K562 (cell line): Measurements from ENCODE around the gene MCEMP1. TPM values are rescaled to one million over a fixed set of nuclear protein-coding genes. Genes with fewer than 3 reads are reported as not detected.

Experiments used
- ATF1 ChIP-seq, 2 experiments: fragments of 450-650 bp in 1 of 2; IDR thresholded peaks; 2 replicates each; pipeline ENCODE4 v1.6.1; 2016; ENCODE audit warnings: missing compliant biosample characterization in 1 of 2, missing genetic modification characterization in 1 of 2
- CBFB ChIP-seq: sonication (generic); formaldehyde crosslinking; IDR thresholded peaks from 2 replicates; pipeline ENCODE4 v1.4.0; 2020; ENCODE audit warnings: mild to moderate bottlenecking, missing genetic modification reagents
- E2F3 ChIP-seq: fragments of 250-450 bp; sonication (Bioruptor Pico); IDR thresholded peaks from 2 replicates; pipeline ENCODE4 v1.4.0; 2020; ENCODE audit warnings: mild to moderate bottlenecking
- EZH2 ChIP-seq: IDR thresholded peaks from 2 replicates; pipeline ENCODE4 v1.6.1; 2012; ENCODE audit warnings: low read depth, mild to moderate bottlenecking, inconsistent platforms, low read length, borderline replicate concordance
- HLTF ChIP-seq: fragments of 450-650 bp; IDR thresholded peaks from 2 replicates; pipeline ENCODE4 v1.6.1; 2016
- KAT8 ChIP-seq: fragments of 450-650 bp; IDR thresholded peaks from 2 replicates; pipeline ENCODE4 v1.6.1; 2016; ENCODE audit warnings: low read depth, mild to moderate bottlenecking
- NCOA2 ChIP-seq, 2 experiments: fragments of 450-650 bp; IDR thresholded peaks; 2 replicates each; pipeline ENCODE4 v1.6.1; 2018; ENCODE audit warnings: mild to moderate bottlenecking in 2 of 2, moderate library complexity in 1 of 2; ENCODE audit not compliant: partially characterized antibody in 2 of 2
- NEUROD1 ChIP-seq: fragments of 150-350 bp; IDR thresholded peaks from 2 replicates; pipeline ENCODE4 v1.6.1; 2014; ENCODE audit warnings: borderline replicate concordance, low read length, low read depth; ENCODE audit not compliant: partially characterized antibody
- PCBP2 ChIP-seq: fragments of 200-400 bp; formaldehyde crosslinking; IDR thresholded peaks from 2 replicates; pipeline ENCODE4 v1.6.1; 2018; ENCODE audit warnings: low read length, low read depth, mild to moderate bottlenecking, moderate library complexity; ENCODE audit not compliant: poor library complexity, severe bottlenecking
- POLR3A ChIP-seq: IDR thresholded peaks from 2 replicates; pipeline ENCODE4 v1.6.1; 2011; ENCODE audit warnings: borderline replicate concordance, mild to moderate bottlenecking, moderate library complexity; ENCODE audit not compliant: insufficient read length, insufficient read depth; ENCODE audit errors: extremely low read depth
- PTRF ChIP-seq: fragments of 450-650 bp; IDR thresholded peaks from 2 replicates; pipeline ENCODE4 v1.6.1; 2016; ENCODE audit warnings: mild to moderate bottlenecking, missing genetic modification characterization, missing compliant biosample characterization
- SRSF1 ChIP-seq: fragments of 200-400 bp; formaldehyde crosslinking; IDR thresholded peaks from 2 replicates; pipeline ENCODE4 v1.6.1; 2017; ENCODE audit warnings: mild to moderate bottlenecking, low read depth, low read length, moderate library complexity
- SRSF9 ChIP-seq: fragments of 200-400 bp; formaldehyde crosslinking; IDR thresholded peaks from 2 replicates; pipeline ENCODE4 v1.6.1; 2017; ENCODE audit warnings: low read depth, low read length, borderline replicate concordance
- polyA plus RNA-seq, 8 experiments: library from polyadenylated mRNA; depleted of rRNA in 4 of 8; stranded (reverse) in 5 of 8; unstranded in 3 of 8; fragments of >200 nt; fragmentation: Nextera tagmentation in 2 of 8; fragmentation: Illumina TruSeq in 1 of 8; extraction: Ambion mirVana in 2 of 8; extraction: Trizol in 1 of 8; gene quantifications; 2 replicates each; pipeline versions ENCODE4 v1.2.1 to v1.2.3, GENCODE V29; 2011 to 2014; ENCODE audit warnings: inconsistent platforms in 1 of 8, missing spikeins in 1 of 8
- total RNA-seq, 7 experiments: library from RNA; depleted of rRNA in 6 of 7; stranded (reverse); fragments of >200 nt in 6 of 7; fragmentation: Illumina TruSeq in 2 of 7; extraction: Trizol in 2 of 7; gene quantifications; 2 replicates each; pipeline versions ENCODE4 v1.2.1 to v1.2.3, GENCODE V29; 2011 to 2021; ENCODE audit warnings: low replicate concordance in 1 of 7
- TF ChIP-seq, protein P1 (sequence below): fragments of 450-650 bp; formaldehyde crosslinking; IDR thresholded peaks from 2 replicates; pipeline ENCODE4 v1.4.0; 2022; ENCODE audit warnings: mild to moderate bottlenecking, moderate library complexity
- TF ChIP-seq, protein P2 (sequence below): fragments of 200-600 bp; sonication (generic); IDR thresholded peaks from one replicate; pipeline ENCODE4 v1.6.1; 2012; ENCODE audit warnings: mild to moderate bottlenecking, low read depth, low read length, inconsistent platforms

The MCEMP1 gene
- total and polyA plus RNA-seq, 9 of the 15 experiments (the other 6 are each of a cell fraction or from before 2014, with no cell fraction given) = 0.11 to 1.8 (median 0.51) TPM

DNA sequence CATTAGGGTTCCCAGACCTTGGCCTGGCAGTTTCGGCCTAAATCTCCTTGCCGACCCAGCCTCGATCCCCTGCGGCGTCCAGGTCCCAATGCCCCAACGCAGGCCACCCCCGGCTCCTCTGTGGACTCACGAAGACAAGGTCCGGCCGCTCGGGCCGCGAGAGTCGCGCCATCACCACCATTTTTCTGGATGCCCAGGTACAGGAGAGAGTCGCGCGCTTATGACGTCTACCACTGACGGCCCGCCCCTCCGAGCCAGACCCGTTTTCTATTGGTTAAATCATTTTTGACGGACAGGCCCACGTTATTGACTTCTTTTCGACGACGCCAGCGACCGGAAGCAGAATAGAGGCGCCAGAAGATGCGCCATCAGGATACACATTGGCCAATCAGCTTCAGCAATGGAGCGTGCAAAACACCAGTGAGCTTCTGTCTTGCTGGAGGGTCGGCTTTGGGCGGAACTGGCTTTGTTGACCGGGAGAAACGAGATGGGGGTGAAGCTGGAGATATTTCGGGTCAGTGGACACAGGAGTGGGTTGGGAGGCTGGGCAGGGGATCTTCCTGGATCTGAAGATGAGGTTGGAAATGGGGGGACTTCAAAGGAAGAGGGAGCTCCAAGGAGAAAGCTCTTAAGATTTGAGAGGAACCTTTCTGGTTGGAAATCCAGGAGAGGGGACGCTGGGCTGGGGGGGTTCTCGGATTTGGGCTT is 47.4 kb upstream of the MCEMP1 start, which contains the start of the genes PET100 and XAB2 (continued):
- TF ChIP-seq SRSF1 (no peak), CBFB (CRISPR knock-in tag) (no peak), EZH2 (no peak), NEUROD1 (peak; percentile 85), HLTF (no peak), PTRF (tag) (no peak), E2F3 (CRISPR knock-in tag) (no peak), NCOA2 (IDR thresholded peaks at IDR 0.05; ENCODE audit: partially characterized antibody in 2 of 2) (no peak), ATF1 (CRISPR knock-in tag; IDR thresholded peaks at IDR 0.05) (peak; percentile 89), ATF1 (tag; IDR thresholded peaks at IDR 0.05) (peak; percentile 100), SRSF9 (no peak), PCBP2 (no peak), POLR3A (no peak), KAT8 (no peak)
- TF ChIP-seq, protein P1, sequence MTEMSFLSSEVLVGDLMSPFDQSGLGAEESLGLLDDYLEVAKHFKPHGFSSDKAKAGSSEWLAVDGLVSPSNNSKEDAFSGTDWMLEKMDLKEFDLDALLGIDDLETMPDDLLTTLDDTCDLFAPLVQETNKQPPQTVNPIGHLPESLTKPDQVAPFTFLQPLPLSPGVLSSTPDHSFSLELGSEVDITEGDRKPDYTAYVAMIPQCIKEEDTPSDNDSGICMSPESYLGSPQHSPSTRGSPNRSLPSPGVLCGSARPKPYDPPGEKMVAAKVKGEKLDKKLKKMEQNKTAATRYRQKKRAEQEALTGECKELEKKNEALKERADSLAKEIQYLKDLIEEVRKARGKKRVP (CRISPR knock-in tag) = no peak
- TF ChIP-seq, protein P2, sequence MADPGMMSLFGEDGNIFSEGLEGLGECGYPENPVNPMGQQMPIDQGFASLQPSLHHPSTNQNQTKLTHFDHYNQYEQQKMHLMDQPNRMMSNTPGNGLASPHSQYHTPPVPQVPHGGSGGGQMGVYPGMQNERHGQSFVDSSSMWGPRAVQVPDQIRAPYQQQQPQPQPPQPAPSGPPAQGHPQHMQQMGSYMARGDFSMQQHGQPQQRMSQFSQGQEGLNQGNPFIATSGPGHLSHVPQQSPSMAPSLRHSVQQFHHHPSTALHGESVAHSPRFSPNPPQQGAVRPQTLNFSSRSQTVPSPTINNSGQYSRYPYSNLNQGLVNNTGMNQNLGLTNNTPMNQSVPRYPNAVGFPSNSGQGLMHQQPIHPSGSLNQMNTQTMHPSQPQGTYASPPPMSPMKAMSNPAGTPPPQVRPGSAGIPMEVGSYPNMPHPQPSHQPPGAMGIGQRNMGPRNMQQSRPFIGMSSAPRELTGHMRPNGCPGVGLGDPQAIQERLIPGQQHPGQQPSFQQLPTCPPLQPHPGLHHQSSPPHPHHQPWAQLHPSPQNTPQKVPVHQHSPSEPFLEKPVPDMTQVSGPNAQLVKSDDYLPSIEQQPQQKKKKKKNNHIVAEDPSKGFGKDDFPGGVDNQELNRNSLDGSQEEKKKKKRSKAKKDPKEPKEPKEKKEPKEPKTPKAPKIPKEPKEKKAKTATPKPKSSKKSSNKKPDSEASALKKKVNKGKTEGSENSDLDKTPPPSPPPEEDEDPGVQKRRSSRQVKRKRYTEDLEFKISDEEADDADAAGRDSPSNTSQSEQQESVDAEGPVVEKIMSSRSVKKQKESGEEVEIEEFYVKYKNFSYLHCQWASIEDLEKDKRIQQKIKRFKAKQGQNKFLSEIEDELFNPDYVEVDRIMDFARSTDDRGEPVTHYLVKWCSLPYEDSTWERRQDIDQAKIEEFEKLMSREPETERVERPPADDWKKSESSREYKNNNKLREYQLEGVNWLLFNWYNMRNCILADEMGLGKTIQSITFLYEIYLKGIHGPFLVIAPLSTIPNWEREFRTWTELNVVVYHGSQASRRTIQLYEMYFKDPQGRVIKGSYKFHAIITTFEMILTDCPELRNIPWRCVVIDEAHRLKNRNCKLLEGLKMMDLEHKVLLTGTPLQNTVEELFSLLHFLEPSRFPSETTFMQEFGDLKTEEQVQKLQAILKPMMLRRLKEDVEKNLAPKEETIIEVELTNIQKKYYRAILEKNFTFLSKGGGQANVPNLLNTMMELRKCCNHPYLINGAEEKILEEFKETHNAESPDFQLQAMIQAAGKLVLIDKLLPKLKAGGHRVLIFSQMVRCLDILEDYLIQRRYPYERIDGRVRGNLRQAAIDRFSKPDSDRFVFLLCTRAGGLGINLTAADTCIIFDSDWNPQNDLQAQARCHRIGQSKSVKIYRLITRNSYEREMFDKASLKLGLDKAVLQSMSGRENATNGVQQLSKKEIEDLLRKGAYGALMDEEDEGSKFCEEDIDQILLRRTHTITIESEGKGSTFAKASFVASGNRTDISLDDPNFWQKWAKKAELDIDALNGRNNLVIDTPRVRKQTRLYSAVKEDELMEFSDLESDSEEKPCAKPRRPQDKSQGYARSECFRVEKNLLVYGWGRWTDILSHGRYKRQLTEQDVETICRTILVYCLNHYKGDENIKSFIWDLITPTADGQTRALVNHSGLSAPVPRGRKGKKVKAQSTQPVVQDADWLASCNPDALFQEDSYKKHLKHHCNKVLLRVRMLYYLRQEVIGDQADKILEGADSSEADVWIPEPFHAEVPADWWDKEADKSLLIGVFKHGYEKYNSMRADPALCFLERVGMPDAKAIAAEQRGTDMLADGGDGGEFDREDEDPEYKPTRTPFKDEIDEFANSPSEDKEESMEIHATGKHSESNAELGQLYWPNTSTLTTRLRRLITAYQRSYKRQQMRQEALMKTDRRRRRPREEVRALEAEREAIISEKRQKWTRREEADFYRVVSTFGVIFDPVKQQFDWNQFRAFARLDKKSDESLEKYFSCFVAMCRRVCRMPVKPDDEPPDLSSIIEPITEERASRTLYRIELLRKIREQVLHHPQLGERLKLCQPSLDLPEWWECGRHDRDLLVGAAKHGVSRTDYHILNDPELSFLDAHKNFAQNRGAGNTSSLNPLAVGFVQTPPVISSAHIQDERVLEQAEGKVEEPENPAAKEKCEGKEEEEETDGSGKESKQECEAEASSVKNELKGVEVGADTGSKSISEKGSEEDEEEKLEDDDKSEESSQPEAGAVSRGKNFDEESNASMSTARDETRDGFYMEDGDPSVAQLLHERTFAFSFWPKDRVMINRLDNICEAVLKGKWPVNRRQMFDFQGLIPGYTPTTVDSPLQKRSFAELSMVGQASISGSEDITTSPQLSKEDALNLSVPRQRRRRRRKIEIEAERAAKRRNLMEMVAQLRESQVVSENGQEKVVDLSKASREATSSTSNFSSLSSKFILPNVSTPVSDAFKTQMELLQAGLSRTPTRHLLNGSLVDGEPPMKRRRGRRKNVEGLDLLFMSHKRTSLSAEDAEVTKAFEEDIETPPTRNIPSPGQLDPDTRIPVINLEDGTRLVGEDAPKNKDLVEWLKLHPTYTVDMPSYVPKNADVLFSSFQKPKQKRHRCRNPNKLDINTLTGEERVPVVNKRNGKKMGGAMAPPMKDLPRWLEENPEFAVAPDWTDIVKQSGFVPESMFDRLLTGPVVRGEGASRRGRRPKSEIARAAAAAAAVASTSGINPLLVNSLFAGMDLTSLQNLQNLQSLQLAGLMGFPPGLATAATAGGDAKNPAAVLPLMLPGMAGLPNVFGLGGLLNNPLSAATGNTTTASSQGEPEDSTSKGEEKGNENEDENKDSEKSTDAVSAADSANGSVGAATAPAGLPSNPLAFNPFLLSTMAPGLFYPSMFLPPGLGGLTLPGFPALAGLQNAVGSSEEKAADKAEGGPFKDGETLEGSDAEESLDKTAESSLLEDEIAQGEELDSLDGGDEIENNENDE = no peak
